ENCODE measurements around the gene NPAS3.

Gene NPAS3

GRCh38 chr14:33736299-33736825, 797.7 kb downstream of the NPAS3 start:
- DNase-seq, result no peak

GRCh38 chr14:33736979-33737378, 798.3 kb downstream of the NPAS3 start:
- no peak for DNase-seq

GRCh38 chr14:33737446-33737845, 798.8 kb downstream of the NPAS3 start:
- no peak for DNase-seq

- DNase-seq, result no peak
Measured at GRCh38 chr14:33738029-33738428, 799.4 kb downstream of the NPAS3 start.

GRCh38 chr14:33738491-33738890, 799.8 kb downstream of the NPAS3 start:
- DNase-seq, result no peak

GRCh38 chr14:33740531-33740930, 801.9 kb downstream of the NPAS3 start:
- DNase-seq, result no peak

- DNase-seq, result no peak
Measured at GRCh38 chr14:33742166-33742565, 803.5 kb downstream of the NPAS3 start.

GRCh38 chr14:33745163-33745562, 806.5 kb downstream of the NPAS3 start:
- DNase-seq, result no peak

- DNase-seq, result no peak
Measured at GRCh38 chr14:33747749-33748148, 809.1 kb downstream of the NPAS3 start.

- DNase-seq, result no peak
Measured at GRCh38 chr14:33754261-33754660, 815.6 kb downstream of the NPAS3 start.

GRCh38 chr14:33755358-33755757, 816.7 kb downstream of the NPAS3 start:
- DNase-seq, result no peak

GRCh38 chr14:33756833-33757232, 818.2 kb downstream of the NPAS3 start:
- DNase-seq, result no peak

GRCh38 chr14:33758547-33758946, 819.9 kb downstream of the NPAS3 start:
- DNase-seq, result no peak

- DNase-seq, result no peak
Measured at GRCh38 chr14:33762161-33762851, 823.6 kb downstream of the NPAS3 start.

- DNase-seq, result no peak
Measured at GRCh38 chr14:33764876-33765650, 826.4 kb downstream of the NPAS3 start.

- no peak for DNase-seq
Measured at GRCh38 chr14:33767586-33768457, 829.1 kb downstream of the NPAS3 start.

- DNase-seq, result no peak
Measured at GRCh38 chr14:33768458-33768830, 829.8 kb downstream of the NPAS3 start.

- no peak for DNase-seq
Measured at GRCh38 chr14:33773205-33774030, 834.7 kb downstream of the NPAS3 start.

GRCh38 chr14:33774161-33774560, 835.5 kb downstream of the NPAS3 start:
- no peak for DNase-seq

- DNase-seq, result no peak
Measured at GRCh38 chr14:33774723-33775470, 836.2 kb downstream of the NPAS3 start.

GRCh38 chr14:33776871-33777270, 838.2 kb downstream of the NPAS3 start:
- no peak for DNase-seq

- DNase-seq, result no peak
Measured at GRCh38 chr14:33777681-33778080, 839.0 kb downstream of the NPAS3 start.
